D721Med (cell line): ENCODE results near the gene VPS18.

Experiments
- DNase-seq: peaks from one replicate; pipeline ENCODE4 v3.0.0; 2011; ENCODE audit warnings: low spot score; ENCODE audit not compliant: insufficient read length
- FAIRE-seq: peaks from 2 replicates; lab custom pipeline; 2011; peaks lifted over from hg19 to GRCh38; lab: Jason Lieb, UNC
- TF ChIP-seq, protein P1 (sequence below): IDR thresholded peaks from 2 replicates; pipeline ENCODE4 v1.5.1; 2012; ENCODE audit warnings: mild to moderate bottlenecking, control low read depth; ENCODE audit not compliant: insufficient read depth; ENCODE audit errors: missing control alignments

The VPS18 gene

DNA sequence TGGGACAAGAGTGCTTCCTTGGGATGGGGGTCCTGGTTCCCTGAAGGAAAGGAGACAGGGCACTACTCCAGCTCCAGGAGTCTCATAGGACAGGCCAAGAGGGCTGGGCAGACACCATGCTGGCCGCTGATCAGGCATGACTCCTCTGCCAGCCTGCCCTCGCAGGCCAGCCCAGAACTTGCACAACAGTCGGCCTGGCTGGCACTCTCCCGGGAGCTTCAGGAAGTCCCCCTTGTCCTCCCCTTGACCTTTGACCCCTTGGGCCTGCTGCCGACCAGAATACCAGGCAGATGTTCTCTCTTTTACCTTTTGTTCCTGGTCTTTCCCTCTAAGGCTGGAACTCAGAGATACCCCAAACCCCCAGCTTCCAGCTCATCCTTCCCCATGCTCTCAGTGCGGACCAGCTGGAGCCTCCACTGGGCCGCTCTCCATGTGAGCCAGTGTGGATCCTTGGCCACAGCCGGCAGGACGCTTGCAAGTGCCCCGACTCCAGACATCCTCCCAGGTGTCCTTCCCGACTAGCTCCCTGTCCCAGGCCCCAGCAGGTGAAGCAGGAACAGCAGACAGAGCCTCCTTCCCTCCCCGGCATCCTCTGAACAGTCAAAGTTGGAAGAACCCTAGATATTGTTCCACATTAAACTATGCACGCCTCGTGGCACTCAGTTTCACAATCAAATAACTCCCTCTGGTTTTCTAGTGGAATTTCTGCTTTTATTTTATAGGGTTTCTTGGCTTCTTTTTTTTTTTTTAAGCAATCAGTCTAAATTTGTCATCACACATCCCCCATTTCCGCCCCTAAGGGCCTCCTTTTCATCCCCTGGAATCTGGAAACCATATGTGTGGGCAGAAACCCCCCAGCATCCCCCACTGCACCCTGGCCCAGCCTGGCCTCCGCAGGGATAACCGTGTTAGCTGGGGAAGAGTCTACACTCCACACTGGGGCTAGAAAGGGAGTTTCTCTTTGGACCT is 15.7 kb downstream of the VPS18 start:
- DNase-seq = no peak
- FAIRE-seq = no peak
- TF ChIP-seq, protein P1, sequence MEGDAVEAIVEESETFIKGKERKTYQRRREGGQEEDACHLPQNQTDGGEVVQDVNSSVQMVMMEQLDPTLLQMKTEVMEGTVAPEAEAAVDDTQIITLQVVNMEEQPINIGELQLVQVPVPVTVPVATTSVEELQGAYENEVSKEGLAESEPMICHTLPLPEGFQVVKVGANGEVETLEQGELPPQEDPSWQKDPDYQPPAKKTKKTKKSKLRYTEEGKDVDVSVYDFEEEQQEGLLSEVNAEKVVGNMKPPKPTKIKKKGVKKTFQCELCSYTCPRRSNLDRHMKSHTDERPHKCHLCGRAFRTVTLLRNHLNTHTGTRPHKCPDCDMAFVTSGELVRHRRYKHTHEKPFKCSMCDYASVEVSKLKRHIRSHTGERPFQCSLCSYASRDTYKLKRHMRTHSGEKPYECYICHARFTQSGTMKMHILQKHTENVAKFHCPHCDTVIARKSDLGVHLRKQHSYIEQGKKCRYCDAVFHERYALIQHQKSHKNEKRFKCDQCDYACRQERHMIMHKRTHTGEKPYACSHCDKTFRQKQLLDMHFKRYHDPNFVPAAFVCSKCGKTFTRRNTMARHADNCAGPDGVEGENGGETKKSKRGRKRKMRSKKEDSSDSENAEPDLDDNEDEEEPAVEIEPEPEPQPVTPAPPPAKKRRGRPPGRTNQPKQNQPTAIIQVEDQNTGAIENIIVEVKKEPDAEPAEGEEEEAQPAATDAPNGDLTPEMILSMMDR = no peak

DNA sequence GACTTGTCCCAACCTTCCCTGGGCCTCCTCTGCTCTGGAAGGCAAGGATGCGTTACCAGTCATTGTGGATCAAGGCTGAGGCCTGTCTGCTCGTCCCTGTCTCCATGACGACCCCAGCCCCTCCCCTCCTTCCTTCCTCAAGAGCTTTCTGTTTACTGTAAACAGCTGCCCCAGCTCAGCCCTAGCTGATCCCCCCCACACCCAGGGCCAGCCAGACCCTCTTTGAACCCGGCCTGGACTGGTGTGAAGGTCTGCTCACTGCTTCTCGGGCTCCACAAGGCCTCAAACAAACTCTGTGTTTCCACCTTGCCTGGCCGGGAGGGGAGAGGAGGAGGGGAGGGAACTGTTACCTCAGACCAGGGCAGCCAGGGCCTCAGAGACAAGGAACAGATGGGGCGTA is 16.9 kb downstream of the VPS18 start:
- no peak for FAIRE-seq
- TF ChIP-seq, protein P1 = no peak
- peak; percentile 13 for DNase-seq

DNA sequence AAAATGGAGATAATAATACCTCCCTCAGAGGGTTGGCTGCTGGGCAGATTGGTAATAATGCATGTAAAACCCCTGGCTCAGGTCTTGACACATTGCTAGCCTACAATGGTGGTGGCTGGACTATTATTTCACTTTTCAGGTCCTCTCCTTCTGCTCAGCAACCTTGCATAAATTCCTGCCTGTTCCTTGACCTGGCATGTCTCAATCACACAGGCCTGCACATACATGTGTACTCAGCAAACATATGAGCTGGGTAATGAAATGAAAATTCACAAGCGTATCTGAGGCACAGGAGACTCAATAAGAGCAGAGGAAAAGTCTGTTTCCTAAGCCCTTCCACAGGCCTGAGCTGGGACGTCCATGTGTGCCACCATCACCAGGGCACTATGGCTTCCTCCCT is 17.4 kb downstream of the VPS18 start:
- FAIRE-seq (no peak), DNase-seq (no peak)
- TF ChIP-seq, protein P1 = no peak

DNA sequence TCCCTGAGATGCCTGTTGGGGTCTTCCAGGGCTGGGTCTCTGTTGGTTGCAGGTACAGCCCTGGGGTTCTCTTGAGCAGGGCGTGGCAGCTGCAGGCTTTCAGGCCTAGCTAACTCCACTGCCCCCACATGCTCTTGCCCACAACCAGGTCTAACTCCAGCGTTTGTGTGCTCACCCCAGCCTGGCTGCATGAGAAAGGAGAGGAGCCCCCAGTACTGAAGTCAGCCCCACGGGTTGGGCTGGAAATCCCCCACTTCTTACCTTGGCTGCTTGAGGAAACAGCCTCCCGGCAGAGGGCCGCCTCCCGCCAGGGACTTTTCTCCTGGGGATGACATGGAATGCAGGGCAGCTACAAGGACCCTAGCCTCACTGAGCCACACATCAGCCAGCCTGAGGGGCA is 18.2 kb downstream of the VPS18 start:
- TF ChIP-seq, protein P1 = no peak
- FAIRE-seq (no peak), DNase-seq (peak; percentile 13)

DNA sequence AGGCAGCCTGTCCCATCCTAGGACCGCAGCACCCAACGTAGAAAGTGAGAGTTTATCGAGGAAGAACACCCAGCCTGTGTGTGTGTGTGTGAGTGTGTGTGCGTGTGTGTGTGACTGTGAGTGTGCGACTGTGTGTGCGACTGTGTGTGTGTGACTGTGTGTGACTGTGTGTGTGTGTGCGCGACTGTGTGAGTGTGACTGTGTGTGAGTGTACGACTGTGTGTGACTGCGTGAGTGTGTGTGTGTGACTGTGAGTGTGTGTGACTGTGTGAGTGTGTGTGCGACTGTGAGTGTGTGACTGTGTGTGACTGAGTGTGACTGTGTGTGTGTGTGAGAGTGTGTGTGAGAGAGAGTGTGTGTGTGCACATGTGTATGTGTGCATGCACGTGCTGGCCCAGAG is 19.8 kb downstream of the VPS18 start:
- no peak for FAIRE-seq
- TF ChIP-seq, protein P1 = no peak
- no peak for DNase-seq

DNA sequence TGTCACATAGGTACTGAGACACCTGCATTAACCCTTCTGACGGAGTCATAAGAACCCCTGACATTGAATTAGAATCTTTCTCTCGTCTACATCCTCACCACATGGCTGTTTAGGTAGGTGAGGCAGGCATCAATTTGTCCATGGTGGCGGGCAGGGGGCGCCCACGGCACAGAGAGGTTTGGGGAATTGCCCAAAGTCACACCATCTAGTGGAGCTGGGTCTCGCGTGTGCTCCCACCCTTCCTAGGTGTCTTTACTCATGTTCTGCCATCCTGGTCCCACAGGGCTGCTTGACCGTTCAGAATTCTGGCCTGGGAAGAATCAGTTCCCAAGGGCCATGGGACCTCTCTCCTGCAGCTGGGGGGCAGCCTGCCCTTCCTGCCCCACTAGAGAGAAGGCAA is 20.2 kb downstream of the VPS18 start:
- TF ChIP-seq, protein P1 = peak; percentile 25
- FAIRE-seq = no peak

DNA sequence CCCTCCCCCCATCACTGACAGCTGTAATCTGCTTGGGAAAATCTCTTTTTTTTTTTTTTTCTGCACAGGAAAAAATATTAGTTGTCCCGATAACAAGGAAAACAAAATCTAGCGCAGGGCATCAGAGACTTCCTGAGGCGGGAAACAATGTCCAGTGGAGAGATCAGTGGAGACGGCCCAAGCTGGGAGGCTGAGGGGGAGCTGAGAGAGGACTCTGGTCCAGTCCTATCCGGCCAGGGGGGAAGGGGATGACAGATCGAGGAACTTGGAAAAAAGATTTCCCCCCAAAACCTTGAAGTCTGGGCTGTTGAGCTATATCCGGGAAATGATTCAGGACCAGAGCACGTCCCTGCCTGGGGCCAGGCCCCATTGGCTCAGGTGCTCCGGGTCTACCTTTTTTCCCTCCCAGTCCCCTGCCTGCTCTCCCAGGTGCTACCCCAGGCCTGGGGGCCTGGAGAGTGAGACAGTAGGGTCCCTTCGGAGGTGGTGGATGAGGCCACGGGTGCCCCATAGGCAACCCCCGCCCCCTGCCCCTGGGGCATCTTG is 20.9 kb downstream of the VPS18 start:
- TF ChIP-seq, protein P1 = no peak
- FAIRE-seq (no peak), DNase-seq (no peak)

More for the DNA sequence above, 20.2 kb downstream of the VPS18 start:
- DNase-seq = no peak
